Measurements from ENCODE around the gene VAX1. TPM values are rescaled to one million over a fixed set of nuclear protein-coding genes. Genes with fewer than 3 reads are reported as not detected.
"Not testable (repeated sequence)": the region's sequence is repeated elsewhere in the genome, so short reads cannot be mapped to it uniquely, and the experiment has no call there.

VAX1 gene
- total RNA-seq, 1 donor = not detected

DNA sequence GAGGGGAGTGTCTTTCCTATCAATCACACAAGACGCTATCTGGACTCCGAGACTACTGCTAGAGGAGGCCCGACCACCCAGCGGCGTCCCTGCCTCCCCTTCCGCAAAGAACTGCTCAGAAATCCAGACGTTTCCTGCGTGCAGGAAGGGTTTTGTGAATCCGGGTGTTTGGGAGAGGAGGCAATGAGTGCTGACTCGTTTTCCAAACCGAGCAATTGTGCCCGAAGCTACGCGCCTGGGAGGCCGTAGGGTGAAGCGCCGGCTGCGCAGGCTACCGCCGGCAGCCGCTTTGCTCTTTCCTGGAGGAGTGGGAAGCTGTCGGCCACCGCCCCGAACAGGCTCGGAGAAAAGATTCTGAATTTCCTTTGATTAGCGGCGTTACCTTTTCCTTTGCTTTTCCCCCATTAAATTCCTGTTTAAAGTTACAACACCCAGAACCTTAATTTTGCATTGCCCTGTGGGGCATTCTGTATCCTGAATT, 5.3 kb downstream of the VAX1 start:
- Histone ChIP-seq H3K4me1 (ENCODE audit: insufficient read depth, low read length) (peaks cover 12% of the 10 kb centered on the region), H3K27me3 (ENCODE audit: insufficient read depth, low read length) (peaks cover 97% of the 10 kb centered on the region), H3K4me3 (ENCODE audit: low read length) (no peak overlapping the region), H3K9me3 (ENCODE audit: low read depth, low read length) (no peaks in the 10 kb centered on the region)

DNA sequence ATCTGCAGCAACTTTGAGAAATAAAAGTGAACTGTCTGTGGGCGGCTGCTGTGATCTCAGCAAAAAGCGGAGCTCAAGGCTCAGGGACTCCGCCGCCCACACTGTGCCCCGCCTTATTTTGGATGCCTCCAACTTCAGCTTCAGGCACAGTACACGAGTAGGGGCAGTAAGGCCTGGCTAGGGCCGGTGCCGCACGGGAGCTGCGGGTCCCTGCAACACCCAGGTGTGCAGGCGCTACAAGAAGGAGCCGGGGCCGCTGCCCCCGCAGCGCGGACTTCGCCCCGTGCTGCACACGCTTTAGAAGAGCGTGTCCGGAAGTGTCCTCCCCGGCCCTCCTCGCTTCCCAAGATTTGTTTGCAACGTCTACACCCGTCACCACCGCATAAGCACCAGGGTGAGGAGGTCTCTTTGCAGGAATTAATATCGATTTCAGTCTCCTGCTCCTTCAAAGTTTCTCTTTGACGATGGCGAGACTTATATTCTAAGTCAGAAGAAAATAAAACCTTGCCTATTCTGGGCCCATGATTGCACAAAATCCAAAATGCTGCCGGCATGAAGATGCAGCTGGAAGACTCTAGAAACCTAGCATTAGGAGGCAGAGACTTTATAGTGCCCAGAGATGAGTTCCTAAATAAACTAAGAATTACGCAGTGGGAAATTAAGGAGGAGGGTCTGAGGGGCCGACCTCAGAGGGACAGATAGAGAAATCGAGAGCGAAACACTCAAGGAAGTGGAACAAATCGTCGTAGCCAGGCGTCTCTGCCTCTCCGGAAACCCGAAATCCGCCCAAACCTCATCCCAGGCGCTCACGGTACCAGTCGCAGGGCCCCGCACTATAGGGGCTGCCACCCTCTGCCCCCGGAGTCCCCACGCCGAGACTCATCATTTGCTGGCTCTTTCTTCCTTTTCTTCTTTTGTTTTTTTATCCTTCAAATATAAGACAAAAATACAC, 6.4 kb downstream of the VAX1 start:
- peaks cover 91% of the 10 kb centered on the region for H3K27me3 ChIP-seq (ENCODE audit: insufficient read depth, low read length)
- peaks cover 3% of the 10 kb centered on the region for H3K4me1 ChIP-seq (ENCODE audit: insufficient read depth, low read length)
- H3K4me3 ChIP-seq (ENCODE audit: low read length) = no peak overlapping the region

DNA sequence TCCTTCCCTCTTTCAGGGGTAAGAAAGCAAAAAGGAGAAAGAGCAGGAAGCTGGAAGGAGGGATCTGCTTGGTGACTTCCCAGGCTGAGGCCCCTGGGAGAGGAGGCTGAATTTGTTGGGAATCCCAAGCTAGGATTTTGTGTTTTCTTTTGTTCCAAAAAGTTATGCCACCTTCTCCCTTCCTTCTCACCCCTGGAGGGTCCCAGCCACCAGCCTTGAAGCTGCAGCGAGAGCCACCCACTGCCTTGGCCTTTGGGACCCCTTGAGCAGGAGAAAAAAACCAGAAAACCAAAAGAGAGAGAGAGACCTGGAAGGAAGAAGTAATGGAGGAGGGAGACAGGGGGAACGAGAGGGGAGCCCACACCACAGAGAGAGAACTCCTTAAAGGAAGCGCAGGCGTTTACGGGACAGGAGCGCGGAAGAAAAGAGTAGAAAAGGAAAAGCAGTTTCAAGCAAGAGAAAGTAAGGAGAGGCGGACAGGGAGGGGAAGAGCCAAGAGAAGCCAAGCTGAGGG, 7.2 kb downstream of the VAX1 start:
- H3K27me3 ChIP-seq (ENCODE audit: insufficient read depth, low read length) = peaks cover 84% of the 10 kb centered on the region
- no peak overlapping the region for H3K4me3 ChIP-seq (ENCODE audit: low read length)

More for the DNA sequence above, 6.4 kb downstream of the VAX1 start:
- no peaks in the 10 kb centered on the region for H3K9me3 ChIP-seq (ENCODE audit: low read depth, low read length)

DNA sequence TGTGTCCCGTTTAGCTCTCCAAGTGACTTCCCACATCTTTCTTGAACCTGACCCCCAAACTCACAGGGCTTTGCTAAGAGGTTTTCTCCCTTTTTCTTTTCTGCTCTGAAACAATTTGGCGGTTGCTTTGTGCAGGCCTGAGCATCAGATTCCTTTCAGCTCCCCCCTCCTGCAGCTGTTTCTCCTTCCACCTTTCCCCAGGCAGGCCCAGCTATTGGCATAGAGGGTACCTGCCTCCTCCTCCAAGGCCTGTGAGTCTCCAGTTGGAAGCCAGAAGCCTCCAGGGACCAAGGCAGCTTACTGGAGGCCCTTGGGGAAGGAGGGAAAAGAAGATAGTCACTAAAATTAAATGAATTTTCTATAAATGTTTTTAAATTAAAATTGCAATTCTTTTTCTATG, 7.7 kb downstream of the VAX1 start:
- no peaks in the 10 kb centered on the region for H3K9me3 ChIP-seq (ENCODE audit: low read depth, low read length)
- no peak overlapping the region for H3K4me3 ChIP-seq (ENCODE audit: low read length)
- H3K27me3 ChIP-seq (ENCODE audit: insufficient read depth, low read length) = peaks cover 78% of the 10 kb centered on the region
- peaks cover 3% of the 10 kb centered on the region for H3K4me1 ChIP-seq (ENCODE audit: insufficient read depth, low read length)

More for the DNA sequence above, 7.2 kb downstream of the VAX1 start:
- H3K4me1 ChIP-seq (ENCODE audit: insufficient read depth, low read length) = peaks cover 3% of the 10 kb centered on the region
- H3K9me3 ChIP-seq (ENCODE audit: low read depth, low read length) = no peaks in the 10 kb centered on the region

DNA sequence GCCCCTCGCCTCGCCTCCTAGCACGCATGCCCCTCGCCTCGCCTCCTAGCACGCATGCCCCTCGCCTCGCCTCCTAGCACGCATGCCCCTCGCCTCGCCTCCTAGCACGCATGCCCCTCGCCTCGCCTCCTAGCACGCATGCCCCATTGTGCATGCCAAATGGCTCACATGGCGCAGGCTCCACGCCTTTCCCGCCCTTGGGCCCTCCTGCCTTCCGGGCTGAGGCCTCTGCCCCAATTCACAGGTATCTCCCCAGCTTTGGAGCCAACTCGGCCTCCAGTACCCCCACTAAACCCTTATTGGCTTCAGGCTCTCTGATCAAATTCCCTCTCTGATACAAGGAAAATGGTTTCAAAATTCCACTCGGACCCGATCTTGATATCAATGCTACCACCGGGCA, 11.4 kb downstream of the VAX1 start:
- H3K4me1 ChIP-seq (ENCODE audit: insufficient read depth, low read length); H3K9me3 ChIP-seq (ENCODE audit: low read depth, low read length); H3K4me3 ChIP-seq (ENCODE audit: low read length): not testable (repeated sequence)
- peaks cover 44% of the 10 kb centered on the region for H3K27me3 ChIP-seq (ENCODE audit: insufficient read depth, low read length)

DNA sequence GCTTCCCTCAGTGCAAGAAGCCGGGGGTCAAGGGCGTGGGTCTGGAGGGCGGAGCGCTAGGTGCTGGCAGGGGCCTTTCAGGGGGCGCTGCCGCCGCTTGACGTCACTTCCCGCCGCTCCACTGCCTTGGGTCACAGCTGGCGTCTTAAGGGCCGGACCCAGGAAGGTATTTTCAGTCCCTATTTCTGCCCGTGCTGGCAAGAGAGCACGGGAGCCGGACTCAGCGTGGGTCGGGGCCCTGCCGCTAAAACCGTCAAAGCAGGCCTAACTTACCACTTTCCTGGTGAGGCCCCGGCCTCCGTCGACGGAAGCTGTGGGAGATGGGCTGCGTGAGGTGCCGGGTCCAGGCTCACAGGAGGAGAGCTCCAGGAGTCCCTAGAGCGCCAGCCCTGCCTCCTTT, 12.0 kb downstream of the VAX1 start:
- Histone ChIP-seq H3K27me3 (ENCODE audit: insufficient read depth, low read length) (peaks cover 38% of the 10 kb centered on the region), H3K4me3 (ENCODE audit: low read length) (no peak overlapping the region), H3K4me1 (ENCODE audit: insufficient read depth, low read length) (no peaks in the 10 kb centered on the region), H3K9me3 (ENCODE audit: low read depth, low read length) (no peaks in the 10 kb centered on the region)

DNA sequence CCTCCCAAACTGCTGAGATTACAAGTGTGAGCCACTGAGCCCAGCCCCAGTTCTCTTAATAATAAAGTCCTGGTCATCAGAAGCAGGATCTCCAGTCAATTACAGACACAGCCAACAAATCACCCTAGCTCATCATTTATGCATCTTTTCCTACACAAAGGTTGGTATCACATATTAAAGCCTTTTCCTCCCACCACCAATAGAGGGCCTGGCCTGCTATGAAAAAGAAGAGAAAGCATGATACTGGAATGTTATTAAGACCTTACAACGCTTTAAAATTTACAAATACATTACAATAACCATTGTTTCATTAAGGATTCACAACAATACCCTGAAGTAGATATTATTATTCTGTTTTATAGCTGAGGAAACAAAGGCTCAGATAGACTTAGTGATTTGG, 25.9 kb downstream of the VAX1 start:
- peaks cover 17% of the 10 kb centered on the region for H3K27me3 ChIP-seq (ENCODE audit: insufficient read depth, low read length)
- H3K4me3 ChIP-seq (ENCODE audit: low read length) = no peak overlapping the region
- H3K4me1 ChIP-seq (ENCODE audit: insufficient read depth, low read length) = no peaks in the 10 kb centered on the region
- H3K9me3 ChIP-seq (ENCODE audit: low read depth, low read length) = no peaks in the 10 kb centered on the region

DNA sequence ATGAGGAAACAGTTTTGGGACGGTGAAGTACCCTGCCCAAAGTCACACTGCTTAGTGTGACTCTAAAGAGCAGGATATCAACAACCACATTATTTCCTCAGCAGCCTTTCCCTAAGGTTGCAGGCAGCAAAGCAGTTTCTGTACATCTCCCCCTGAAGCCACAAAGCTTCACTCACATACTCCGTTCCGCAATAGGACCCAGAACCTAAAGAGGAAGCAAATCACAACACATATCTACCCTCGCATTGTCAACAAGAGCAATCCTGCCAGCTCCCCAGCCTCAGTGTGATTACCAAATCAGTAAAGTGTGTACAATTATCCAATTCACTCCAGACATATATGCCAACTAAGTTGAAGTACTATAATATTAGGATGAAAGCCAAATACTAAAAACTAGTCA, 30.8 kb downstream of the VAX1 start:
- no peaks in the 10 kb centered on the region for H3K9me3 ChIP-seq (ENCODE audit: low read depth, low read length)
- peaks cover 4% of the 10 kb centered on the region for H3K27me3 ChIP-seq (ENCODE audit: insufficient read depth, low read length)
- no peaks in the 10 kb centered on the region for H3K4me1 ChIP-seq (ENCODE audit: insufficient read depth, low read length)
- H3K4me3 ChIP-seq (ENCODE audit: low read length) = no peak overlapping the region

DNA sequence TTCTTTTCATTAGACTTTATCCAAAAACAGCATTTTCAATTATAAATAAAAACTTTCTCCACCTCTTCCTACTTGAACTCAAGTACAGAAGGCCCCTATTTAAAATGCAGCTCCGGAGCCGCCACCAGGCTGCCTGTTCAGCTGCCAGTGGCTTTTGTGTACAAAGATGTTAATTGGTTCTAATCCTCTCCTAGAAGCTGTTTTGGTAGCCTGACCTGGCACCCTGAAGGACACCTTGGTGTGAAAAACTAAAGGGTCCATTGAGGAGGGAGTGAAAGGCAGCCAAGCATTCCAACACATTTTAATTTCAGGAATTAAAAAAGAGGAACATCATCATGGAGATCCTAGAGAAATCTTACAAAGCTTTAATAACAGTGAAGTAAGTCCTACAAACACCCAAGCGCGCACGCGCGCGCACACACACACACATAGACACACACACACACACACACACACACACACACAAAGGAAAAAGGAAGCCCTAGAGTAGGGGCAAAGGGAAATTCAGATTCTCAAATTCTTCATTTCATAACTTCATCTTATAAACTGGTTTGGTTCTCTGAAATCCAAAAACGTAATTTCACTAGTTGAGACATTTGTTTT, 41.4 kb downstream of the VAX1 start:
- peaks cover 2% of the 10 kb centered on the region for H3K27me3 ChIP-seq (ENCODE audit: insufficient read depth, low read length)
- H3K4me3 ChIP-seq (ENCODE audit: low read length) = no peak overlapping the region
- no peaks in the 10 kb centered on the region for H3K4me1 ChIP-seq (ENCODE audit: insufficient read depth, low read length)
- H3K9me3 ChIP-seq (ENCODE audit: low read depth, low read length) = no peaks in the 10 kb centered on the region

DNA sequence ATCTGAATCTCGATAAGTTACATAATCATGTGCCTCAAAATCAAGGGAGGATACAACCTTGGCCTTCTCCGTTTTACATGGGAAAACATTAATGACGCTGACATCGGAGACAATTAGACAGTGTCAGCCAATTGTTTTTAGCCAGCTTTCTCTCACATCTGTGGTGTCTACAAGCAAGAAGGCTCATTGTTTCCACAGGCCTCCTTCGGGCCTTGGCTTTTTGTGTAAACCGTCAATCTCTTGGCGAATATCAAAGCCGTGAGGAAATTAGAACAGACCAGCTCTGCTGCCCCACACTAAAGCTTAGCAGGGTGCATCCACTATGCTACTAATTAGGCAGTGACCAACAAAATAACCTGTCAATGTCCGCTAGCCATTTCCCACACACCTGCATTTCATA, 43.2 kb downstream of the VAX1 start:
- H3K4me1 ChIP-seq (ENCODE audit: insufficient read depth, low read length) = no peaks in the 10 kb centered on the region
- no peaks in the 10 kb centered on the region for H3K9me3 ChIP-seq (ENCODE audit: low read depth, low read length)
- H3K27me3 ChIP-seq (ENCODE audit: insufficient read depth, low read length) = peaks cover 6% of the 10 kb centered on the region
- H3K4me3 ChIP-seq (ENCODE audit: low read length) = no peak overlapping the region

DNA sequence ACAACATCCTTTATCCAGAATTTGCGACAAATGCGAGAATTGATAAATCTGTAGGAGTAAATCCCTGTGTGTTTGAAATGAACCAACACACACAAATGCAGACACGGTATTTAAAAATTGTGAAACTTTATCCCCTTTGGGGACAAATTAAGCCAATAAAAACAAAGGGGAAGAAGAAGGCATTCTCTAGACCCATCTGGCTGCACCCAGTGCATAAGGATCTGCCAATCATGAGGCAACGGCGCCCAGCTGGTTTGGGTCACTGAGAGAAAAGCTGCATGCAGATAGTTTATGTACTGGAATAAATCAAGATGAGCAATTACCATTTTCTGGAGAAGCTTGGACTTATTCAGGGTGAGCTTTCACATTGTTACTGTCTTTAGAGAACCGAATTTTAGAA, 45.7 kb downstream of the VAX1 start:
- H3K4me3 ChIP-seq (ENCODE audit: low read length) = no peak overlapping the region
- H3K9me3 ChIP-seq (ENCODE audit: low read depth, low read length) = no peaks in the 10 kb centered on the region
- peaks cover 6% of the 10 kb centered on the region for H3K27me3 ChIP-seq (ENCODE audit: insufficient read depth, low read length)
- no peaks in the 10 kb centered on the region for H3K4me1 ChIP-seq (ENCODE audit: insufficient read depth, low read length)

DNA sequence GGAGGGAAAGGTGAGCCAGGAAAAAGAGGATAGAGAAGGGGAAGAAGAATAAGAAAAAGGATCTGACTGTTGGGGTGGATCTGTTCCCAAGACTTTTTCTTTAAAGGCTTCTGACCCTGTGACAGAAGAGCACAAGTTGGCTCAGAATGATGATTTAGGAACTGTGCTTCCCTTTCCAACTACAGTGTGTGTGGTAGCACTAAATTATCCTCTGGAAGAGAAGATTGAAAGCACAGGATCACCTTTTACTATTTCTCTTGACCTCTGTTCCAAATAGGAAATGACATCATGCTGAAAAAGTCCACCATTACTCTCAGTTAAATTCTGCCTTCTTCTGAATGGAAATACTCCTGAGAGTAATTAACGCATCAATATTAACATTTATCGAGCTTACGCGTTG, 47.2 kb downstream of the VAX1 start:
- no peaks in the 10 kb centered on the region for H3K9me3 ChIP-seq (ENCODE audit: low read depth, low read length)
- H3K4me1 ChIP-seq (ENCODE audit: insufficient read depth, low read length) = no peaks in the 10 kb centered on the region
- no peak overlapping the region for H3K4me3 ChIP-seq (ENCODE audit: low read length)
- H3K27me3 ChIP-seq (ENCODE audit: insufficient read depth, low read length) = peaks cover 6% of the 10 kb centered on the region

DNA sequence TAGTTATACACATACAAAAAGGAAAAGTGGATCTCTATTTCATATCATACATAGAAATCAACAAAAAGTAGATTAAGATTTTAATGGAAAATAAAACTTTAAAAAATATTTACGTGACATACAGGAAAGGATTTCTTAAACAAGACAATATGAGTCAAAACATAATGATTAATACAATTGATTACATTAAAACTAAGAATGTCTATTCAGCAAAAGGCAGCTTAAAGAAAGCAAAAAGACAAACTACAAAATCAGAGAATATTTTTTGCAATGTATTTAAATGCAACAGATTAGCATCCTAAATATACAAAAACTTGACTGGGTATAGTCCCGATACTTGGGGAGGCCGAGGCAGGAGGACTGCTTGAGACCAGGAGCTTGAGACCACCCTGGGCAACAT, 50.5 kb downstream of the VAX1 start:
- no peaks in the 10 kb centered on the region for H3K9me3 ChIP-seq (ENCODE audit: low read depth, low read length)
- no peak overlapping the region for H3K4me3 ChIP-seq (ENCODE audit: low read length)
- H3K4me1 ChIP-seq (ENCODE audit: insufficient read depth, low read length) = no peaks in the 10 kb centered on the region
- H3K27me3 ChIP-seq (ENCODE audit: insufficient read depth, low read length) = peaks cover 6% of the 10 kb centered on the region

DNA sequence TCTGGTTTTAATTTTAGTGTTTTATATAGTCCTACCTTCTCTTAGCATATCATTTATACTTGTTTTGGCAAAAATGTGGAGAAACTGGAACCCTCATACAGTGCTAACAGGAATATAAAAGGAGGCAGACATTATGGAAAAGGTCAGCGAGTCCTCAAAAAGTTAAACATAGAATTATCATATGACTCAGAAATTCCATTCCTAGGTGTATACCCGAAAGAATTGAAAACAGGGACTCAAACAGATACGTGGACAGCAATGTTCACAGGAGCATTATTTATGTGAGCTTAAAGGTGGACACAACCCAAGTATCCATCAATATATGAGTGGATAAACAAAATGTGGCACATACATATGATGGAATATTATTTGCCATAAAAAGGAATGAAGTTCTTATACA, 51.5 kb downstream of the VAX1 start:
- Histone ChIP-seq H3K4me1 (ENCODE audit: insufficient read depth, low read length) (no peaks in the 10 kb centered on the region), H3K9me3 (ENCODE audit: low read depth, low read length) (no peaks in the 10 kb centered on the region), H3K4me3 (ENCODE audit: low read length) (no peak overlapping the region), H3K27me3 (ENCODE audit: insufficient read depth, low read length) (peaks cover 2% of the 10 kb centered on the region)

DNA sequence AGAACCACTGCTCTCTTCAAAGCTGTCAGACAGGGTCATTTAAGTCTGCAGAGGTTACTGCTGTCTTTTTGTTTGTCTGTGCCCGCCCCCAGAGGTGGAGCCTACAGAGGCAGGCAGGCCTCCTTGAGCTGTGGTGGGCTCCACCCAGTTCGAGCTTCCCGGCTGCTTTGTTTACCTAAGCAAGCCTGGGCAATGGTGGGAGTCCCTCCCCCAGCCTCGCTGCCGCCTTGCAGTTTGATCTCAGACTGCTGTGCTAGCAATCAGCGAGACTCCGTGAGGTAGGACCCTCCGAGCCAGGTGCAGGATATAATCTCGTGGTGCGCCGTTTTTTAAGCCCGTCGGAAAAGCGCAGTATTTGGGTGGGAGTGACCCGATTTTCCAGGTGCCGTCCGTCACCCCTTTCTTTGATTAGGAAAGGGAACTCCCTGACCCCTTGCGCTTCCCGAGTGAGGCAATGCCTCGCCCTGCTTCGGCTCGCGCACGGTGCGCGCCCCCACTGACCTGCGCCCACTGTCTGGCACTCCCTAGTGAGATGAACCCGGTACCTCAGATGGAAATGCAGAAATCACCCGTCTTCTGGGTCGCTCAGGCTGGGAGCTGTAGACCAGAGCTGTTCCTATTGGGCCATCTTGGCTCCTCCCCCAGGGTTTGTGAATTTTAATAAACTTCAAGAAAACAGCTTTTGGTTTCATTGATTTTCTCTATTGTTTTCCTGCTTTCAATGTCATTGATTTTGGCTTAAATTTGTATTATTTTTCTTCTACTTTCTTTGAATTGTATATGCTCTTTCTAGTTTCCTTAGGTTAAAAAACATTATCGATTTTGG, 53.4 kb downstream of the VAX1 start:
- not testable (repeated sequence) for H3K27me3 ChIP-seq (ENCODE audit: insufficient read depth, low read length); H3K9me3 ChIP-seq (ENCODE audit: low read depth, low read length); H3K4me3 ChIP-seq (ENCODE audit: low read length); H3K4me1 ChIP-seq (ENCODE audit: insufficient read depth, low read length)

Measured in mononuclear cell (primary cell).